Kidney (tissue), 14 donors: Measurements from ENCODE around the gene ASPN. TPM values are rescaled to one million over a fixed set of nuclear protein-coding genes. Genes with fewer than 3 reads are reported as not detected.

Experiments used
- DNase-seq, 5 donors: peaks; one replicate each; pipeline ENCODE4 v3.0.0-alpha.2; 2013 to 2020
- FAIRE-seq: peaks from 2 replicates; lab custom pipeline; 2012; peaks lifted over from hg19 to GRCh38; lab: Jason Lieb, UNC
- H3K27ac ChIP-seq, 2 donors: one replicate each; pipeline ENCODE4 v1.7.0; 2013; ENCODE audit warnings: low read depth in 2 of 2, low read length in 2 of 2, inconsistent platforms in 1 of 2
- H3K27me3 ChIP-seq: one replicate; pipeline ENCODE4 v1.7.1; 2013; ENCODE audit warnings: low read length, inconsistent platforms; ENCODE audit not compliant: control insufficient read depth, insufficient read depth
- H3K36me3 ChIP-seq, 3 donors: one replicate each; pipeline versions ENCODE4 v1.7.0 to v1.7.1; 2013; ENCODE audit warnings: low read length in 3 of 3, control low read depth in 1 of 3, inconsistent platforms in 1 of 3; ENCODE audit not compliant: insufficient read depth in 3 of 3, control insufficient read depth in 2 of 3
- H3K4me1 ChIP-seq, 3 donors: one replicate each; pipeline versions ENCODE4 v1.7.0 to v1.7.1; 2013; ENCODE audit warnings: low read length in 3 of 3, inconsistent platforms in 1 of 3, low read depth in 1 of 3; ENCODE audit not compliant: control insufficient read depth in 2 of 3, insufficient read depth in 2 of 3
- H3K4me3 ChIP-seq, 3 donors: one replicate each; pipeline versions ENCODE4 v1.7.0 to v1.8.1; 2013; ENCODE audit warnings: low read length in 3 of 3, control low read depth in 1 of 3, inconsistent platforms in 1 of 3
- H3K9ac ChIP-seq, 3 donors: one replicate each; pipeline versions ENCODE4 v1.7.0 to v1.7.1; 2013; ENCODE audit warnings: low read length in 3 of 3, control low read depth in 1 of 3, inconsistent platforms in 1 of 3
- H3K9me3 ChIP-seq, 3 donors: one replicate each; pipeline versions ENCODE4 v1.7.0 to v1.7.1; 2013; ENCODE audit warnings: low read length in 3 of 3, control low read depth in 1 of 3, inconsistent platforms in 1 of 3; ENCODE audit not compliant: control insufficient read depth in 2 of 3, insufficient read depth in 1 of 3
- intact Hi-C: fragments of 100-400 bp; cut with DNase I; formaldehyde crosslinking; loops from one replicate; pipeline ENCODE4 v1.11.1; 2022
- microRNA-seq: library from miRNA; unstranded; fragments of <30 nt; microRNA quantifications from one replicate; pipeline ENCODE4 v1.2.0, GENCODE V29; 2020
- polyA plus RNA-seq: library from polyadenylated mRNA; stranded (reverse); fragments of 350-450 nt; fragmentation: Illumina TruSeq; extraction: RNeasy Lipid Tissue Mini Kit (QIAGEN cat#74804); gene quantifications from one replicate; pipeline ENCODE4 v1.2.3, GENCODE V29; 2014; ENCODE audit warnings: low read depth, low replicate concordance; ENCODE audit not compliant: insufficient read depth
- total RNA-seq: library from RNA; stranded (reverse); fragmentation: NEBNext Ultra II Directional; extraction: Animal tissue kit (Norgen Biotek cat#: 25700); gene quantifications from one replicate; pipeline ENCODE4 v1.2.1, GENCODE V29; 2021
- TF ChIP-seq, protein P1 (sequence below): IDR thresholded peaks from 3 replicates; pipeline ENCODE4 v1.5.1; 2012; ENCODE audit warnings: mild to moderate bottlenecking, moderate library complexity, borderline replicate concordance; ENCODE audit not compliant: insufficient read depth; ENCODE audit errors: extremely low read depth
- donor health status: control.
- donor health status: control.
- donor health status: control.
- donor health status: control.
- donor health status: control.
- donor health status: DM: yes; HTN: yes; CAD: no.
- donor health status: Normal renal cell carcinoma (clear cell type).

ASPN gene
- total and polyA plus RNA-seq, 2 donors from 2014 or later = 1.5 to 3.2 TPM

GRCh38 chr9:92408747-92409478 lies 73.4 kb downstream of the ASPN start:
- H3K27me3 ChIP-seq = no peaks in the 10 kb centered on the region
- no peaks in the 10 kb centered on the region for H3K9me3 ChIP-seq
- H3K27ac ChIP-seq = no peak overlapping the region
- intact Hi-C loops = no loop called here
- FAIRE-seq (no peak), DNase-seq (no peak)
- H3K36me3 ChIP-seq = no peaks in the 10 kb centered on the region
- TF ChIP-seq, protein P1, sequence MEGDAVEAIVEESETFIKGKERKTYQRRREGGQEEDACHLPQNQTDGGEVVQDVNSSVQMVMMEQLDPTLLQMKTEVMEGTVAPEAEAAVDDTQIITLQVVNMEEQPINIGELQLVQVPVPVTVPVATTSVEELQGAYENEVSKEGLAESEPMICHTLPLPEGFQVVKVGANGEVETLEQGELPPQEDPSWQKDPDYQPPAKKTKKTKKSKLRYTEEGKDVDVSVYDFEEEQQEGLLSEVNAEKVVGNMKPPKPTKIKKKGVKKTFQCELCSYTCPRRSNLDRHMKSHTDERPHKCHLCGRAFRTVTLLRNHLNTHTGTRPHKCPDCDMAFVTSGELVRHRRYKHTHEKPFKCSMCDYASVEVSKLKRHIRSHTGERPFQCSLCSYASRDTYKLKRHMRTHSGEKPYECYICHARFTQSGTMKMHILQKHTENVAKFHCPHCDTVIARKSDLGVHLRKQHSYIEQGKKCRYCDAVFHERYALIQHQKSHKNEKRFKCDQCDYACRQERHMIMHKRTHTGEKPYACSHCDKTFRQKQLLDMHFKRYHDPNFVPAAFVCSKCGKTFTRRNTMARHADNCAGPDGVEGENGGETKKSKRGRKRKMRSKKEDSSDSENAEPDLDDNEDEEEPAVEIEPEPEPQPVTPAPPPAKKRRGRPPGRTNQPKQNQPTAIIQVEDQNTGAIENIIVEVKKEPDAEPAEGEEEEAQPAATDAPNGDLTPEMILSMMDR = no peak
- no peak overlapping the region for H3K4me3 ChIP-seq
- H3K4me1 ChIP-seq = no peaks in the 10 kb centered on the region
- no peak overlapping the region for H3K9ac ChIP-seq

- Histone ChIP-seq H3K27ac (no peak overlapping the region), H3K36me3 (no peaks in the 10 kb centered on the region), H3K27me3 (no peaks in the 10 kb centered on the region), H3K4me1 (no peaks in the 10 kb centered on the region), H3K4me3 (no peak overlapping the region), H3K9ac (no peak overlapping the region), H3K9me3 (no peaks in the 10 kb centered on the region)
- no peak for DNase-seq
- FAIRE-seq = no peak
- intact Hi-C loops = no loop called here
- TF ChIP-seq, protein P1 = no peak
These were observed 74.5 kb downstream of the ASPN start for GRCh38 chr9:92407818-92408217.

- no peaks in the 10 kb centered on the region for H3K9me3 ChIP-seq
- H3K9ac ChIP-seq = no peak overlapping the region
- H3K4me3 ChIP-seq = peak overlapping the region in 1 of 3 donors; percentile 53
- DNase-seq (no peak), FAIRE-seq (no peak)
- H3K36me3 ChIP-seq = no peaks in the 10 kb centered on the region
- H3K27me3 ChIP-seq = no peaks in the 10 kb centered on the region
- intact Hi-C loops = no loop called here
- no peaks in the 10 kb centered on the region for H3K4me1 ChIP-seq
- H3K27ac ChIP-seq = no peak overlapping the region
- TF ChIP-seq, protein P1 = no peak
These were observed 75.8 kb downstream of the ASPN start for GRCh38 chr9:92406477-92406876.

Small RNA genes within 50 kb of the gene (microRNA-seq; reads per million reads assigned to microRNA genes)
- not detected for gene MIR4670

Other genes starting within 250 kb of the ASPN start
- 98.3 TPM for gene IARS1, start 188.8 kb downstream of the ASPN start, total RNA-seq
- gene IARS1, start 188.8 kb downstream of the ASPN start, polyA plus RNA-seq = 30.7 TPM
- gene NOL8, start 157.2 kb downstream of the ASPN start, total RNA-seq = 32.4 TPM
- 10.8 TPM for gene NOL8, start 157.2 kb downstream of the ASPN start, polyA plus RNA-seq
- gene CENPP, start 156.6 kb downstream of the ASPN start, total RNA-seq = 4.2 TPM
- 1.2 TPM for gene CENPP, start 156.6 kb downstream of the ASPN start, polyA plus RNA-seq
- gene OGN, start 77.9 kb downstream of the ASPN start, total RNA-seq = 3.8 TPM
- gene OGN, start 77.9 kb downstream of the ASPN start, polyA plus RNA-seq = 2.0 TPM
- gene OMD, start 58.0 kb downstream of the ASPN start, total RNA-seq = 3.2 TPM
- 0.52 TPM for gene OMD, start 58.0 kb downstream of the ASPN start, polyA plus RNA-seq
- gene ECM2, start 53.5 kb upstream of the ASPN start, total RNA-seq = 7.6 TPM
- gene ECM2, start 53.5 kb upstream of the ASPN start, polyA plus RNA-seq = 5.5 TPM
- gene IPPK, start 187.6 kb upstream of the ASPN start, total RNA-seq = 7.3 TPM
- gene IPPK, start 187.6 kb upstream of the ASPN start, polyA plus RNA-seq = 10.2 TPM